ENCODE data around the gene DGKB. TPM values are rescaled to one million over a fixed set of nuclear protein-coding genes. Genes with fewer than 3 reads are reported as not detected.

The DGKB gene
- polyA plus RNA-seq, 1 donor (not counting 4 experiments of a cell fraction or from before 2014, with no cell fraction given), result 0.01 TPM

DNA sequence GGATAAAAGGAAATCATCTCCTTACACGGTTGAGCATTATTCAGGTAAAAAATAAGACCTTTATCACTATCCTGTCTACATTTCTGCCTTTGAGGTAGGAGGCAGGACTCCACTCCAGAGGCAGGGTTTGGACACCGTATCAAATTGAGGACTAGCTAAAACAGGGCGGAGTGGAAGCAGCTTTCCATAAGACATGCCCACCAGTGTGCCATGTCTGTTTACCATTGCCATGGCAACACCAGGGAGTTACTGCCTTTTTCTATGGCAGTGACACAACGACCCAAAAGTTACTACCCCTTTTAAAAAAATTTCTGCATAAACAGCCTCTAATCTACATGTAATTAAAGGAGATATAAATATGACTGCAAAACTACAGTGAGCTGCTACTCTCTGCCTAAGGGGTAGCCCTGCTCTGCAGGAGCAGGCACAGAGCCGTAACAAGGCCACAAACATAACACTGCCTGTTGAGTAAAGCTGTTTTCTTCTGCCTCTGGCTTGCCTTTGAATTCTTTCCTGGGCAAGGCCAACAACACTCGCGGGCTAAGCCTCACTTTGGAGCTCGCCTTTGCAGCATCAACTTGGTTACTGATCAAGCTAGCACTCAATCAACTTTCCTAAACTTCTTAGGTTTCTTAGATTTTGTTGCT lies 26.5 kb downstream of the DGKB start:
- no peaks in the 10 kb centered on the region for H3K79me2 ChIP-seq (ENCODE audit: control insufficient read depth, insufficient read depth, low read length)
- no peak overlapping the region for H2AFZ ChIP-seq (ENCODE audit: control insufficient read depth, low read length)
- no peak for FAIRE-seq
- H3K27me3 ChIP-seq (ENCODE audit: control insufficient read depth, extremely low read depth, insufficient read depth, low read length), result no peaks in the 10 kb centered on the region
- no peak overlapping the region for H3K27ac ChIP-seq (ENCODE audit: control insufficient read depth, insufficient read depth, low read length)
- no peaks in the 10 kb centered on the region for H3K9me1 ChIP-seq (ENCODE audit: control insufficient read depth, extremely low read depth, insufficient read depth, low read length)
- no peaks in the 10 kb centered on the region for H4K20me1 ChIP-seq (ENCODE audit: control insufficient read depth, extremely low read depth, insufficient read depth, low read length)
- H3K4me3 ChIP-seq (ENCODE audit: control insufficient read depth in 2 of 3, extremely low read depth in 1 of 3, insufficient read depth in 2 of 3, low read depth in 1 of 3, low read length in 3 of 3), result no peak overlapping the region
- no peak overlapping the region for H3K4me2 ChIP-seq (ENCODE audit: control insufficient read depth, extremely low read depth, insufficient read depth, low read depth, low read length)
- no peak overlapping the region for H3K9ac ChIP-seq (ENCODE audit: control insufficient read depth, extremely low read depth, insufficient read depth, low read length)
- no peaks in the 10 kb centered on the region for H3K9me3 ChIP-seq (ENCODE audit: control insufficient read depth, low read depth, low read length)
- DNase-seq (ENCODE audit: low read depth, low spot score), result no peak
- no peaks in the 10 kb centered on the region for H3K4me1 ChIP-seq (ENCODE audit: control insufficient read depth, extremely low read depth, insufficient read depth, low read length)
- dilution Hi-C loops (cut with MboI; ENCODE audit: extremely low pct_ligation_motif_present, low sequenced_read_pairs), result no loop called here
- no peak for TF ChIP-seq EZH2 (IDR thresholded peaks at IDR 0.05; ENCODE audit: low read length)
- TF ChIP-seq, protein P1, sequence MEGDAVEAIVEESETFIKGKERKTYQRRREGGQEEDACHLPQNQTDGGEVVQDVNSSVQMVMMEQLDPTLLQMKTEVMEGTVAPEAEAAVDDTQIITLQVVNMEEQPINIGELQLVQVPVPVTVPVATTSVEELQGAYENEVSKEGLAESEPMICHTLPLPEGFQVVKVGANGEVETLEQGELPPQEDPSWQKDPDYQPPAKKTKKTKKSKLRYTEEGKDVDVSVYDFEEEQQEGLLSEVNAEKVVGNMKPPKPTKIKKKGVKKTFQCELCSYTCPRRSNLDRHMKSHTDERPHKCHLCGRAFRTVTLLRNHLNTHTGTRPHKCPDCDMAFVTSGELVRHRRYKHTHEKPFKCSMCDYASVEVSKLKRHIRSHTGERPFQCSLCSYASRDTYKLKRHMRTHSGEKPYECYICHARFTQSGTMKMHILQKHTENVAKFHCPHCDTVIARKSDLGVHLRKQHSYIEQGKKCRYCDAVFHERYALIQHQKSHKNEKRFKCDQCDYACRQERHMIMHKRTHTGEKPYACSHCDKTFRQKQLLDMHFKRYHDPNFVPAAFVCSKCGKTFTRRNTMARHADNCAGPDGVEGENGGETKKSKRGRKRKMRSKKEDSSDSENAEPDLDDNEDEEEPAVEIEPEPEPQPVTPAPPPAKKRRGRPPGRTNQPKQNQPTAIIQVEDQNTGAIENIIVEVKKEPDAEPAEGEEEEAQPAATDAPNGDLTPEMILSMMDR (optimal IDR thresholded peaks at IDR 0.05 in 1 of 3, IDR thresholded peaks at IDR 0.05 in 1 of 3, conservative IDR thresholded peaks at IDR 0.05 in 1 of 3; ENCODE audit: extremely low read depth in 1 of 3, insufficient read depth in 2 of 3, low read length in 3 of 3), result no peak
- no peaks in the 10 kb centered on the region for H3K36me3 ChIP-seq (ENCODE audit: control insufficient read depth in 2 of 2, extremely low read depth in 1 of 2, insufficient read depth in 2 of 2, low read length in 2 of 2)

DNA sequence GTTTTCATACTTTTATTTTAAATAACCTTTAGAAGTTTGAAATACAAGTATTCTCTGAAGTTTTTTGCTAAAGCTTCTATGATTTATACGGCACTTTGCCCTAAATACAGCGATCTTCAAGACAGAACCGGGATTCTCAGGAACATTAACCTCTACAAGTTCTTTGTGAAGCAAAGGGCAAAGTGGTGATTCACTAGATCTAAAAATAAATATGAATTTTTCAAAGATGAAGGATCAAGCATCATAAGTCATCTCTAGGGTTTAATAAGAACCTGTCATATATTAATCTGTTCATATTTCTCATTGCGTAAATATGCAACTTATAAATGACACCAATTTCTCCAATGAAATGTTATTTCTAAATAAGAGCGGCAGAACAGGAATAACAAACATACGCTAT lies 30.7 kb downstream of the DGKB start:
- no peaks in the 10 kb centered on the region for H3K36me3 ChIP-seq (ENCODE audit: control insufficient read depth in 2 of 2, extremely low read depth in 1 of 2, insufficient read depth in 2 of 2, low read length in 2 of 2)
- FAIRE-seq (no peak), DNase-seq (ENCODE audit: low read depth, low spot score) (no peak)
- dilution Hi-C loops (cut with MboI; ENCODE audit: extremely low pct_ligation_motif_present, low sequenced_read_pairs), result no loop called here
- H3K79me2 ChIP-seq (ENCODE audit: control insufficient read depth, insufficient read depth, low read length), result no peaks in the 10 kb centered on the region
- no peaks in the 10 kb centered on the region for H3K9me1 ChIP-seq (ENCODE audit: control insufficient read depth, extremely low read depth, insufficient read depth, low read length)
- no peak overlapping the region for H3K4me3 ChIP-seq (ENCODE audit: control insufficient read depth in 2 of 3, extremely low read depth in 1 of 3, insufficient read depth in 2 of 3, low read depth in 1 of 3, low read length in 3 of 3)
- no peak overlapping the region for H2AFZ ChIP-seq (ENCODE audit: control insufficient read depth, low read length)
- no peak overlapping the region for H3K27ac ChIP-seq (ENCODE audit: control insufficient read depth, insufficient read depth, low read length)
- H3K4me2 ChIP-seq (ENCODE audit: control insufficient read depth, extremely low read depth, insufficient read depth, low read depth, low read length), result no peak overlapping the region
- no peaks in the 10 kb centered on the region for H4K20me1 ChIP-seq (ENCODE audit: control insufficient read depth, extremely low read depth, insufficient read depth, low read length)
- no peak overlapping the region for H3K9ac ChIP-seq (ENCODE audit: control insufficient read depth, extremely low read depth, insufficient read depth, low read length)
- TF ChIP-seq EZH2 (IDR thresholded peaks at IDR 0.05; ENCODE audit: low read length), result no peak
- TF ChIP-seq, protein P1 (optimal IDR thresholded peaks at IDR 0.05 in 1 of 3, IDR thresholded peaks at IDR 0.05 in 1 of 3, conservative IDR thresholded peaks at IDR 0.05 in 1 of 3; ENCODE audit: extremely low read depth in 1 of 3, insufficient read depth in 2 of 3, low read length in 3 of 3), result no peak
- no peaks in the 10 kb centered on the region for H3K4me1 ChIP-seq (ENCODE audit: control insufficient read depth, extremely low read depth, insufficient read depth, low read length)
- no peaks in the 10 kb centered on the region for H3K9me3 ChIP-seq (ENCODE audit: control insufficient read depth, low read depth, low read length)
- no peaks in the 10 kb centered on the region for H3K27me3 ChIP-seq (ENCODE audit: control insufficient read depth, extremely low read depth, insufficient read depth, low read length)

All from keratinocyte (primary cell).